Erythroblast (primary cell): Measurements from ENCODE around the gene TNFRSF19.

Experiments used
- GATA1 ChIP-seq: IDR thresholded peaks from 2 replicates; pipeline ENCODE4 v1.6.1; 2011; ENCODE audit warnings: low read depth, mild to moderate bottlenecking, control low read depth, low read length, moderate library complexity
- POLR2A ChIP-seq: IDR thresholded peaks from 2 replicates; pipeline ENCODE4 v1.6.1; 2011; ENCODE audit warnings: mild to moderate bottlenecking, low read length

- no peak for TF ChIP-seq POLR2A
- no peak for TF ChIP-seq GATA1
Observed at GRCh38 chr13:23671897-23672296, 101.7 kb downstream of the TNFRSF19 start.
